ENCODE results near the gene APOE. TPM values are rescaled to one million over a fixed set of nuclear protein-coding genes. Genes with fewer than 3 reads are reported as not detected.

APOE gene
- total RNA-seq, 1 experiment from 2014 or later: 530 TPM

DNA sequence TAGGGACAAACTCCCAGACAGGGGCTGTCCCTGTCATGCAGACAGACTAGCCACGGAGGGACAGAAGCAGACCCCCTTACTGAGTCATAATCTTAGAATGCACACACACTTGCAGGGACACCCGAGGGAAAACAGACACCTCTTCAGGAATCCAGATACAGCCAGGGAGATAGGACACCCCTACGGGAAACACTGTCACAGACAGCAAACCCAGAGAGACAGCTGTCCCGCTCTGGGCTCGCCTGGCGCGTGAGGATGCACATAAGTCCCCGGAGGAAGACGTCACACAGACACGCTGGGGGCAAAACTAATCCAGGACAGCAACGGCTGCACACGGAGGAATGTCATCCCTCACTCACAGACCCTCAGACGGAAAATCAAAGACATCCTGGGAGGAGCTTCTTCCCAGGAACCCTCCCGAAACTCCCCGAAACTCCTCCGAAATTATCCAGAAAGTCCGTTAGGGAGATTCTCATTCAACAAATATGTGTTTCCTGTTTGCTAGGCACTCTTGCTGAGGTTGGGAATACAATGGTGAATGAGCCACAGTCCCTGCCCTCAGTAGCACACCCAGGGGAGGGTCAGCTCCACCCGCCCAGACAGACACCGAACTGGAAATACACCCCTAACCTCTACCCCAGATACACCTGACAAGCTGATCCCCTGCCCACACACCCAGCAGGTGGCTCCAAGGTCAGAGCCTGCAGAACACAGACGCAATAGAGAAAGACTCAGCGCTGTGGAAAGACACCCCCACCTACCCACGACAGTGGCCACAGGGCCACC lies 29.7 kb upstream of the APOE start:
- Histone ChIP-seq H2BK12ac (ENCODE audit: insufficient read length, low read depth, low read length) (no peak overlapping the region), H3K4me1 (ENCODE audit: insufficient read depth, low read length) (no peaks in the 10 kb centered on the region), H2AK5ac (ENCODE audit: insufficient read length, low read length) (no peak overlapping the region), H3K56ac (ENCODE audit: insufficient read length, low read depth, low read length) (no peak overlapping the region), H3T11ph (ENCODE audit: low read length) (no peak overlapping the region), H3K9me3 (ENCODE audit: control insufficient read depth, low read depth, low read length) (no peaks in the 10 kb centered on the region), H3K9ac (ENCODE audit: extremely low read depth, insufficient read length, low read length) (no peak overlapping the region), H3K4ac (ENCODE audit: low read depth, low read length) (no peak overlapping the region), H2BK120ac (ENCODE audit: low read depth, low read length, poor library complexity, severe bottlenecking) (no peak overlapping the region), H3K23me2 (ENCODE audit: insufficient read length, low read depth, low read length, poor library complexity, severe bottlenecking) (no peaks in the 10 kb centered on the region), H3K27me3 (ENCODE audit: insufficient read depth, low read length) (no peaks in the 10 kb centered on the region), H3K14ac (ENCODE audit: insufficient read depth, low read length) (no peak overlapping the region), H3K4me2 (ENCODE audit: insufficient read depth, insufficient read length, low read length) (no peak overlapping the region), H4K5ac (ENCODE audit: insufficient read length, low read depth, low read length) (no peak overlapping the region), H2BK20ac (ENCODE audit: low read depth, low read length, poor library complexity, severe bottlenecking) (no peak overlapping the region), H3K27ac (ENCODE audit: insufficient read length, low read depth, low read length) (no peak overlapping the region), H3K79me2 (ENCODE audit: insufficient read depth, low read length) (no peaks in the 10 kb centered on the region), H4K8ac (replicated peaks; ENCODE audit: insufficient read length, low read depth, low read length) (no peak overlapping the region), H2BK15ac (ENCODE audit: low read depth, low read length) (no peak overlapping the region), H2AFZ (ENCODE audit: low read length) (no peak overlapping the region), H4K91ac (ENCODE audit: insufficient read length, low read depth, low read length) (no peak overlapping the region), H4K20me1 (ENCODE audit: control insufficient read depth, insufficient read depth, insufficient read length) (no peaks in the 10 kb centered on the region), H3K18ac (ENCODE audit: insufficient read length, low read depth, low read length) (no peak overlapping the region), H3K79me1 (ENCODE audit: insufficient read depth, low read depth, low read length, poor library complexity, severe bottlenecking) (no peaks in the 10 kb centered on the region), H2BK5ac (ENCODE audit: insufficient read length, low read length) (no peak overlapping the region), H3K23ac (ENCODE audit: insufficient read length, low read depth, low read length) (no peak overlapping the region)
- Mint-ChIP-seq H3K9me3 (no peaks in the 10 kb centered on the region), H3K4me3 (no peak overlapping the region), H3K27me3 (ENCODE audit: low read depth) (no peaks in the 10 kb centered on the region), H3K36me3 (ENCODE audit: insufficient read depth in 1 of 3, low read depth in 3 of 3) (peaks cover 45 to 77% (median 77%) of the 10 kb centered on the region in 3 experiments; a peak in 6 of 7 replicates), H3K4me1 (peaks cover 6 to 40% of the 10 kb centered on the region in 2 experiments), H3K27ac (peak overlapping the region in 2 of 3 experiments; percentile 87 to 94; a peak in 4 of 7 replicates)
- TF ChIP-seq, protein P1, sequence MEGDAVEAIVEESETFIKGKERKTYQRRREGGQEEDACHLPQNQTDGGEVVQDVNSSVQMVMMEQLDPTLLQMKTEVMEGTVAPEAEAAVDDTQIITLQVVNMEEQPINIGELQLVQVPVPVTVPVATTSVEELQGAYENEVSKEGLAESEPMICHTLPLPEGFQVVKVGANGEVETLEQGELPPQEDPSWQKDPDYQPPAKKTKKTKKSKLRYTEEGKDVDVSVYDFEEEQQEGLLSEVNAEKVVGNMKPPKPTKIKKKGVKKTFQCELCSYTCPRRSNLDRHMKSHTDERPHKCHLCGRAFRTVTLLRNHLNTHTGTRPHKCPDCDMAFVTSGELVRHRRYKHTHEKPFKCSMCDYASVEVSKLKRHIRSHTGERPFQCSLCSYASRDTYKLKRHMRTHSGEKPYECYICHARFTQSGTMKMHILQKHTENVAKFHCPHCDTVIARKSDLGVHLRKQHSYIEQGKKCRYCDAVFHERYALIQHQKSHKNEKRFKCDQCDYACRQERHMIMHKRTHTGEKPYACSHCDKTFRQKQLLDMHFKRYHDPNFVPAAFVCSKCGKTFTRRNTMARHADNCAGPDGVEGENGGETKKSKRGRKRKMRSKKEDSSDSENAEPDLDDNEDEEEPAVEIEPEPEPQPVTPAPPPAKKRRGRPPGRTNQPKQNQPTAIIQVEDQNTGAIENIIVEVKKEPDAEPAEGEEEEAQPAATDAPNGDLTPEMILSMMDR (conservative IDR thresholded peaks at IDR 0.05): no peak
- no peak for DNase-seq
- WGBS (ENCODE audit: extremely low coverage, insufficient read length, low lambda C conversion rate): no CpG with 5 or more reads among the region's 22 CpGs
